Measurements from ENCODE around the gene C15orf39. TPM values are rescaled to one million over a fixed set of nuclear protein-coding genes. Genes with fewer than 3 reads are reported as not detected.

C15orf39 gene
- 24.2 to 31.7 TPM (median 31.1 TPM) in 5 replicates for total RNA-seq (2022; extraction: Qiagen RNA extraction; ENCODE audit: low read depth)

GRCh38 chr15:75201616-75202250, at the start of gene C15orf39:
Gene C15orf39 (plus strand): TSS chr15:75201882. CDS start chr15:75206049, 4,167 bp downstream.

GRCh38 chr15:75258034-75258433, 56.4 kb downstream of the C15orf39 start, which contains the start of gene GOLGA6C:
Gene GOLGA6C (plus strand): TSS chr15:75258334. CDS start chr15:75258599, 265 bp downstream.

Other genes starting within 250 kb of the C15orf39 start
- gene RPP25, start 245.1 kb upstream of the C15orf39 start, total RNA-seq (2022; extraction: Qiagen RNA extraction; ENCODE audit: low read depth): 22.1 to 29.5 TPM (median 27.1 TPM) in 5 replicates
- gene SCAMP5, start 206.3 kb upstream of the C15orf39 start, total RNA-seq (2022; extraction: Qiagen RNA extraction; ENCODE audit: low read depth): 10.1 to 14.2 TPM (median 12.0 TPM) in 5 replicates
- 12.4 to 18.3 TPM (median 16.6 TPM) in 5 replicates for gene PPCDC, start 178.3 kb upstream of the C15orf39 start, total RNA-seq (2022; extraction: Qiagen RNA extraction; ENCODE audit: low read depth)
- gene GOLGA6C, start 56.5 kb downstream of the C15orf39 start, total RNA-seq (2022; extraction: Qiagen RNA extraction; ENCODE audit: low read depth): 0.16 TPM in 1 of 5 replicates, not detected in the others
- 0.05 to 0.09 TPM in 2 of 5 replicates, not detected in the others for gene GOLGA6D, start 81.0 kb downstream of the C15orf39 start, total RNA-seq (2022; extraction: Qiagen RNA extraction; ENCODE audit: low read depth)
- gene COMMD4, start 134.2 kb downstream of the C15orf39 start, total RNA-seq (2022; extraction: Qiagen RNA extraction; ENCODE audit: low read depth): 174 to 218 TPM (median 179 TPM) in 5 replicates
- gene NEIL1, start 145.2 kb downstream of the C15orf39 start, total RNA-seq (2022; extraction: Qiagen RNA extraction; ENCODE audit: low read depth): 1.3 to 3.6 TPM (median 2.7 TPM) in 5 replicates
- gene MAN2C1, start 166.7 kb downstream of the C15orf39 start, total RNA-seq (2022; extraction: Qiagen RNA extraction; ENCODE audit: low read depth): 62.1 to 85.3 TPM (median 75.3 TPM) in 5 replicates
- gene SIN3A, start 249.8 kb downstream of the C15orf39 start, total RNA-seq (2022; extraction: Qiagen RNA extraction; ENCODE audit: low read depth): 22.0 to 30.8 TPM (median 28.6 TPM) in 5 replicates

Data from A549 treated with GW870086 at 1 μM for 4 hours (cell line).